ENCODE data around the gene ARHGAP6. TPM values are rescaled to one million over a fixed set of nuclear protein-coding genes. Genes with fewer than 3 reads are reported as not detected.
"Not testable (repeated sequence)": the region's sequence is repeated elsewhere in the genome, so short reads cannot be mapped to it uniquely, and the experiment has no call there.

Gene ARHGAP6
- polyA plus RNA-seq, 5 donors, result 17.4 to 25.1 (median 21.4) TPM

- DNase-seq, result peak; percentile 34 to 43
Measured at GRCh38 chrX:11532291-11533078, 133.2 kb downstream of the ARHGAP6 start.

DNA sequence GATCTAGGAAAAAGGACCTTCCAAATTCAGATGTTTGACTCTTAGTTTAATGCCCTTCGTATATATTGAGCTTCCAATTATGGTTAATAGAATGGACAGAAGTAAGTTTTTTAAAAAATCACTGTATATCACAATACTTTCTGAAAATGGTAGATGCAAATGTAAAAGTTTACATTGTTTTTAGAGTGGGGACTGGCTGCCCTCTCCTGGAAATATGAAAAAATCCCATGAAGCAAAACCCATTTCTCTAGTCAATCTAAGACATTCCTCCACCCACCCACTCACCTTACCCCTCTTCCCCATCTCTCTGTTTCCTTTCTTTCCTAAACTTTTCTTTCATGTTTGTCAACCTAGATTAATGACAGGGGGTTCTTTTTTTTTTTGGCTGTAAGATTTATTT lies 134.5 kb downstream of the ARHGAP6 start:
- peak in 1 of 2 donors; percentile 6 for DNase-seq

DNA sequence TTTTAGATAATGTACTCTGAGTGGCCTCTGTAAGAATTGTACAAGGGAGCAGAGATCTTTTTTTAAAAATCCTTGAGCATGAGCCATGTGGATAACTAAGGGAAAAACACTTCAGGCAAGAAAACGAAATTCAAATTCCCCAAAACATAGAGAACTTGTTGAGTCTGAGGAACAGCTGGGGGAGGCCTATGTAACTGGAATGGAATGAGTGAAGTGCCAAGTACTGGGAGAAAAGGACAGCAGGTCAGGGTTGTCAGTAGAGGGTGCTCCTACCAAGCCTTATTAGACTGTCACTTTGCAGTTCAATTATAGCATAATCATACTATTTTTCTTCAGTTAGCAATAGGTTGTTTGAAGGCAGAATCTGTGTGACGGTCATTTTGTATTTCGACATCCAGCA lies 135.1 kb downstream of the ARHGAP6 start:
- DNase-seq, result no peak

DNA sequence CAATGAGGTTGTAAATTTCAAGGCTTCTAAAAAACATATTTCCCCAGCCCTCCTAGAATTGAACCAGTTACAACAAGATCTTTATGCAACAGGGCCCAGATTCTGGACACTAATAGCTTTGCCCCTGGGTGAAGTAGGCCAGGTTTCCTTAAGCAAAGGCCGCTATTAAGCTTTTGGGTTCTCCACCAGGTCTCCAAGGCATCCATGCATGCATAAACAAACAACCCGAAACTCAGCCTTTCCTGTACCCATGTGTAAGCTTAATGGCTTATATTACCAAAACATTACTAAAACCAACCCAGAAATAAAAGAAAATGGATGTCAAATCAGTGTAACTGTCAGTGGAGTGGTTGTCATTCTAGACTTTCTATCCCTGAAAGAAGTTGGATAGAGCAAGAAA lies 137.1 kb downstream of the ARHGAP6 start:
- no peak for DNase-seq

- DNase-seq, result no peak
Measured at GRCh38 chrX:11525685-11526084, 140.0 kb downstream of the ARHGAP6 start.

GRCh38 chrX:11519234-11519633 lies 146.5 kb downstream of the ARHGAP6 start:
- not testable (repeated sequence) for DNase-seq

GRCh38 chrX:11509786-11510185 lies 155.9 kb downstream of the ARHGAP6 start:
- no peak for DNase-seq

DNA sequence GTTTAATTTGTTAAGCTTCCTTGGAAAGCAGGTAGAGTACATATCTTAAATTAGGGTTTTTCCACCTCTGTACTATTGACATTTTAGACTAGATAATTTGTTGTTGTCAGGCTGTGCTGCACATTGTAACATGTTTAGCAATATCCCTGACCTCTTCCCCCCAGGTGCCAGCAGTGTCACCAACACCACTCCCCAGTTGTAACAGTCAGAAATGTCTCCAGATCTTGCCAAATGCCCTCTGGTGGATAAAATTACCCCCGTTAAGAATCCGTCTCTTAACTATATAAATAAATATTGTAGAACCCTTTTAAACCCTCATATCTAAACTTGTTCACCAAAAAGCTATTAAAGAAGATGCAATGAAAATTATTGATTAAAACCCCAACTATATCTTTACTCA lies 161.5 kb downstream of the ARHGAP6 start:
- DNase-seq, result no peak

GRCh38 chrX:11499076-11500044 lies 166.4 kb downstream of the ARHGAP6 start:
- peak; percentile 51 to 73 for DNase-seq

DNA sequence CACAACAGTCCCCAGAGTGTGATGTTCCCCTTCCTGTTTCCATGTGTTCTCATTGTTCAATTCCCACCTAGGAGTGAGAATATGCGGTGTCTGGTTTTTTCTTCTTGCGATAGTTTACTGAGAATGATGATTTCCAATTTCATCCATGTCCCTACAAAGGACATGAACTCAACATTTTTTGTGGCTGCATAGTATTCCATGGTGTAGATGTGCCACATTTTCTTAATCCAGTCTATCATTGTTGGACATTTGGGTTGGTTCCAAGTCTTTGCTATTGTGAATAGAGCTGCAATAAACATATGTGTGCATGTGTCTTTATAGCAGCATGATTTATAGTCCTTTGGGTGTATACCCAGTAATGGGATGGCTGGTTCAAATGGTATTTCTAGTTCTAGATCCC lies 174.3 kb downstream of the ARHGAP6 start:
- DNase-seq, result not testable (repeated sequence)

- no peak for DNase-seq
Measured at GRCh38 chrX:11484290-11484689, 181.4 kb downstream of the ARHGAP6 start.

DNA sequence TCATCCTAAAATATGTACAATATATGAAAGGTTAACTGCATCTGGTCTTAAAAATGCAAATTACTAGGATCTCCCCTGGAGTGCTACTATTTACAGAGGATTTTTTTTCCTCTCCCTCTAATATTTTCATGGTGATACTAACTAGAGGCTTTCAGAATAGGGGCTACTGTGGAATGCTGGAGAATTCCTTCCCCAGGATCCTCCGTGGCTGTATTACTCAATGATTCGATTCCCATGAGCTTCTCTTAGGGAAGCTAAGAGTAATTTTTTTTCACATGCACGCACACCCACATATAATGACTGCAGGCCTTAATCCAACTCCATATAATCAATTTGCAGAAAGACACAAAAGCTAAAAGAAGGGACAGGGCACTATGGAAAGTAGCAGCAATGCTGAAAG lies 184.7 kb downstream of the ARHGAP6 start:
- no peak for DNase-seq

GRCh38 chrX:11480626-11481025 lies 185.1 kb downstream of the ARHGAP6 start:
- no peak for DNase-seq

DNA sequence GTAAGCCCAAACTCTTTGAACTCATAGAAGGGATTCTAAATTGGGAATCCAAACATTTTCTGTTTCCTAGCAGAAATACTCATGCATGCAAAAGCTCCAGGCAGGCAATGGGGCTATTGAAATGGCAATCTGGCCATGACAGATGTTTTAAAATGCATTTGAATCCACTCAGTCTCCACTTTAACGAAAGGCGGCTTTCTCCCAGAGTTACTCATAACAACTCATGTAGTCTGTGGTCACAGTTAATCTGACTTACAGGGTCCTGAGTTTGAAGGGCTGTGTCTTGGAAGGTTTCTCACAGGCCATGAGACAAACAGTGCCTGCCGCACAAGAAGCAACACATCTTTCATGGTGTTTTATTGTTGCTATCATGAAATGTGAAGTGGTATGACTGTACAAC lies 186.8 kb downstream of the ARHGAP6 start:
- DNase-seq, result no peak

DNA sequence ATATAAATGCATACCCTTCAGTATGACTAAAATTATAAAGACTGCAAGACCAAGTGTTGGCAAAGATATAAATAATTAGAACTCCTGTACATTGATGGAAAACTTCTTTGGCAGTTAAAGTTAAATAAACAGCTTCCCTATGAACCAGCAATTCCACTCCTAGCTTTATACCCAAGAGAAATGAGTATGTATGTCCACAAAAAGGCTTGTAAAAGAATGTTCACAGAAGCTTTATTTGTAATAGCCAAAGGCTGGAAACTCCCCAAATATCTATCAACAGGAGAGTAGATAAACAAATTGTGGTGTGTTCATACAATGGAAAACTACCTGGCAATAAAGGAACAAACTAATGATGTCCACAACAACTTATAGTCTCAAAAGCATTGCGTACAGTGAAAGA lies 187.7 kb downstream of the ARHGAP6 start:
- no peak for DNase-seq

DNA sequence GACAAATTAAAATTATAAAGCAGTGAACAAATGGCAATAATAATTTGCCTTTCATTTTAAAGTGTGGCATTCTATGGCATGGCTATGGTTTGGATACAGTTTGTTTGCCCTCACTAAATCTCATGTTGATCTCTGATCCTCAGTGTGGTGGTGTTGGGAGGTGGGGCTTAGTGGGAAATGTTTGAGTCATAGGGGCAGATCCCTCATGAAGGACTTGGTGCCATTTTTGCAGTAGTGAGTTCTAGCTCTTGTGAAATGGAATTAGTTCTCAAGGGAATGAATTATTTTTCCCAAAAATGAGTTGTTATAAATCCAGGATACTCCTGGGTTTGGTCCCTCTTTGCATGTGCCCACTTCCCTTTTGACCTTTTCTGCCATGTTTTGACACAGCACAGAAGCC lies 191.1 kb downstream of the ARHGAP6 start:
- no peak for DNase-seq

DNA sequence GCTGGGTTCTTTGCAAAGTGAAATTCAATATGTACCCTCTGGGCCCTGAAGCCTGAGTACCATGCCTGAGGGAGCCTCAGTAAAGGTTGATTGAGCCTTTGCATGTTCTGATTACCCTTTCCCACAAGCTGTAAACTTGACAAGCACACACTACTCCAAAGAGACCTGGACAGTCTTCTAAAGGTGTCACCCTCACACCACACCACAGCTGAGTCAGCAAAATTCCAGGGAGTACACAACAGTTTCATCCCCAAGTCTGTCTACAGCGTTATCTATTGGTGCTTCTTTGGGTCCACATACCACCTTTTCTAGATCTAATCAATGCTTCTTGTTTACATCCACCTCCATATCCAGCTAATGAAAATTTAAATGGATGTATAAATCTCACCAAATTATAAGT lies 191.7 kb downstream of the ARHGAP6 start:
- DNase-seq, result no peak

DNA sequence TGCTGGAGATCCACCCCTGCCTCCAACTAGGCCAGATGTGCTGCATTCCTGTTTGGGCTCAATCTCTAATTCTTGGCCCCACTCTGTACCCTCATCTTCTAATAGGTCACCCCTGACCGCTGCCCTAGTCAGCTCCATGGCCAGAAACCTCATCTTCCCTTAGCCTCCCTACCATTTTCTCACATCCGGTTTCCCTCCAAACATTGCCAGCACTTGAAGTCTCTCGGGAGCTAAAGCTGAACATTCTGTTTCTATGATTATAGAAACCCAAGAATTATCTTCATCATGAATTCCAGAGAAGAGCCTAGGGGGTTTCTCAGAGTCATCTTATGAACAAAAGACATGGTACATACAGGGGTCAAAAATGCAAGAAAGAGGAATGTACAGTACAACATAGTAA lies 192.8 kb downstream of the ARHGAP6 start:
- no peak for DNase-seq

DNA sequence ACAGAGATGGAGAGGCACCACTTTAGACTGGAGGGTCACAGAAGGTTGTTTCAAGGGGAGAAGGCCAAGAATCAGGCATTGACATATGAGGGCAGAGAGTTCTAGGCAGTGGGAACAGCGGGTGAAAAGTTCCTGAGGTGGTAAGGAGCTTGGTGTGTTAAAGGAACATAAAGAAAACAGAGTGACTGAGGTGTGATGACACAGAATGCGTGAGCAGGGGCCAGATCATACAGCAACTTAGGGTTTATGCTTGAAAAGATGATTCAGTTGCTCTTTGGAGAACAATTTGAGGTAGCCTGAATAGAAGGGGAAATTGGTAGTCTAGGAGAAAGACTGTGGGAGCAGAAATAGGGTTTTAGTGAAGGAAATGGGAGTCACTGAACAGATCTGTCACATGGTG lies 193.3 kb downstream of the ARHGAP6 start:
- DNase-seq, result no peak

DNA sequence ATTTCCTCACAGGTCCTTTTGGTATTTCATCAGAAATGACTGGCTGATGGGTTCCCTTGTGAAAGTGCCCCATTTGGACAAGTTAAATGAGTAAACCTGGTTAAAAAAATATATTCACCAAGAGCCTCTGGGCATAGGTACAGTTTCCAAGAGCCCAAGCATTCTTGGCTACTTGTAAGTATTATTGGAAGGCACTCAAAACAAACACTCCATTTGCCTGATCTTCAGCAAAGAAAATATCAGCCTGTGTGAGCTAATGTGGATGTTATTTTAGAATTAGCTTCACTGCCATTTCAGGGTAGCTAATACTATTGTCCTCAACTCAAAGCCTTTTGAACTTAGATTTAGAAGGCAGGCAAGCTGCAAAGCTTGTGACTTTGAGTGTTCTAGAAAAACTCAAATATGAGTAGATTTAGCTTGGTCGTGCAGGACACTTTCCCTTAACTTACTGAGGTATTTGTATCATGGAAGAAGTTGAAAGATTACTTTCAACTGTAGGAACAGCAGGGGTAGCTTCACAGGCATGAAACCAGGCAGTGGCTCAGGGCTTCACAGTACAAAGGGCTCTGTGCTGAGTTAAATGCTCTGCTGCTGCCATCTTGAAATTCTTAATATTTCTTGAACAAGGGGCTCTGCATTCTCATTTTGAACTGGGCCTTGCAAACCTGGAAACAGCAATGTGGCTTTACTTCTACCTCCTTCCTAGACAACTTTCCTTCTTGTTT lies 195.3 kb downstream of the ARHGAP6 start:
- peak; percentile 23 to 27 for DNase-seq

- no peak for DNase-seq
Measured at GRCh38 chrX:11465648-11466411, 199.9 kb downstream of the ARHGAP6 start.
